DOHH2 (cell line): ENCODE measurements around the gene PEAK1.

Experiments
- H3F3A ChIP-seq: fragments of 200-600 bp; sonication (generic), shearing (Covaris generic); 2 replicates; pipeline ENCODE4 v1.6.0; 2016; ENCODE audit warnings: antibody characterized with exemption, mild to moderate bottlenecking; ENCODE audit not compliant: control insufficient read depth, insufficient read depth
- H3K27ac ChIP-seq: fragments of 200-600 bp; sonication (generic); 2 replicates; pipeline ENCODE4 v1.5.1; 2014; ENCODE audit warnings: low read depth, mild to moderate bottlenecking, low read length, moderate library complexity
- H3K27me3 ChIP-seq: fragments of 200-600 bp; sonication (generic); 2 replicates; pipeline ENCODE4 v1.6.1; 2014; ENCODE audit warnings: mild to moderate bottlenecking, low read length, mixed read lengths; ENCODE audit not compliant: control insufficient read depth
- H3K36me3 ChIP-seq: fragments of 200-600 bp; sonication (generic); 2 replicates; pipeline ENCODE4 v1.6.1; 2014; ENCODE audit warnings: mild to moderate bottlenecking, low read length, moderate library complexity, mixed read lengths; ENCODE audit not compliant: control insufficient read depth
- H3K4me1 ChIP-seq: fragments of 200-600 bp; sonication (generic); 2 replicates; pipeline ENCODE4 v1.6.1; 2014; ENCODE audit warnings: mild to moderate bottlenecking, low read length, mixed read lengths; ENCODE audit not compliant: control insufficient read depth
- H3K4me2 ChIP-seq: fragments of 200-600 bp; sonication (generic); 2 replicates; pipeline ENCODE4 v1.6.0; 2014; ENCODE audit warnings: mild to moderate bottlenecking, low read length, moderate library complexity
- H3K4me3 ChIP-seq: fragments of 200-600 bp; sonication (generic); 2 replicates; pipeline ENCODE4 v1.5.1; 2014; ENCODE audit warnings: mild to moderate bottlenecking, low read length, mixed read lengths
- H3K79me2 ChIP-seq: fragments of 200-600 bp; sonication (generic); 2 replicates; pipeline ENCODE4 v1.6.1; 2014; ENCODE audit warnings: mild to moderate bottlenecking, low read length, mixed read lengths; ENCODE audit not compliant: control insufficient read depth
- H3K9me2 ChIP-seq: fragments of 200-600 bp; sonication (generic); replicated peaks from 2 replicates; pipeline ENCODE4 v1.6.1; 2014; ENCODE audit warnings: mild to moderate bottlenecking, low read length, mixed read lengths; ENCODE audit not compliant: control insufficient read depth
- H3K9me3 ChIP-seq: fragments of 200-600 bp; sonication (generic); 2 replicates; pipeline ENCODE4 v1.6.1; 2014; ENCODE audit warnings: antibody characterized with exemption, low read length, mixed read lengths; ENCODE audit not compliant: control insufficient read depth, insufficient read depth
- H4K20me1 ChIP-seq: fragments of 200-600 bp; sonication (generic); 2 replicates; pipeline ENCODE4 v1.6.0; 2014; ENCODE audit warnings: low read depth, mild to moderate bottlenecking, antibody characterized with exemption, low read length, moderate library complexity; ENCODE audit not compliant: control insufficient read depth, insufficient read depth
- CTCF ChIP-seq: fragments of 200-600 bp; sonication (generic); IDR thresholded peaks from one replicate; pipeline ENCODE4 v1.5.1; 2014; ENCODE audit warnings: antibody characterized with exemption, mild to moderate bottlenecking, low read depth, low read length; ENCODE audit not compliant: poor library complexity, severe bottlenecking
- EZH2phosphoT487 ChIP-seq: fragments of 200-600 bp; sonication (generic); IDR thresholded peaks from 2 replicates; pipeline ENCODE4 v1.6.1; 2017; ENCODE audit warnings: borderline replicate concordance, mild to moderate bottlenecking, antibody characterized with exemption, low read length, moderate library complexity, mixed read lengths

The PEAK1 gene

GRCh38 chr15:77436822-77437221 is 16.9 kb upstream of the PEAK1 start:
- H3K27me3 ChIP-seq: no peaks in the 10 kb centered on the region
- no peaks in the 10 kb centered on the region for H3K36me3 ChIP-seq
- H3K4me1 ChIP-seq: peaks cover 16% of the 10 kb centered on the region
- no peak overlapping the region for H3K4me2 ChIP-seq
- no peak overlapping the region for H3K27ac ChIP-seq
- peaks cover 76% of the 10 kb centered on the region for H3K79me2 ChIP-seq
- H4K20me1 ChIP-seq: peaks cover 18% of the 10 kb centered on the region; the same call in 1 of the 2 replicates
- no peaks in the 10 kb centered on the region for H3K9me2 ChIP-seq
- no peak for TF ChIP-seq CTCF
- no peak overlapping the region for H3K4me3 ChIP-seq
- no peaks in the 10 kb centered on the region; the same call in 1 of the 2 replicates for H3F3A ChIP-seq
- no peaks in the 10 kb centered on the region for H3K9me3 ChIP-seq

GRCh38 chr15:77430652-77431051 is 10.7 kb upstream of the PEAK1 start:
- peaks cover 20% of the 10 kb centered on the region for H3K4me1 ChIP-seq
- H3K4me3 ChIP-seq: no peak overlapping the region
- H3K36me3 ChIP-seq: no peaks in the 10 kb centered on the region; the same call in 1 of the 2 replicates
- H3K79me2 ChIP-seq: peaks cover 82% of the 10 kb centered on the region
- H4K20me1 ChIP-seq: peaks cover 10% of the 10 kb centered on the region; the same call in 1 of the 2 replicates
- H3K9me2 ChIP-seq: no peaks in the 10 kb centered on the region
- no peaks in the 10 kb centered on the region for H3K9me3 ChIP-seq
- H3K4me2 ChIP-seq: no peak overlapping the region
- no peaks in the 10 kb centered on the region for H3K27me3 ChIP-seq
- H3K27ac ChIP-seq: no peak overlapping the region
- TF ChIP-seq EZH2phosphoT487 (no peak), CTCF (no peak)
- no peaks in the 10 kb centered on the region; the same call in 1 of the 2 replicates for H3F3A ChIP-seq

- H3F3A ChIP-seq: no peaks in the 10 kb centered on the region; the same call in 1 of the 2 replicates
- no peak overlapping the region for H3K4me3 ChIP-seq
- no peaks in the 10 kb centered on the region for H3K27me3 ChIP-seq
- TF ChIP-seq EZH2phosphoT487 (no peak), CTCF (no peak)
- peaks cover 24% of the 10 kb centered on the region for H3K4me1 ChIP-seq
- H3K4me2 ChIP-seq: no peak overlapping the region
- H3K79me2 ChIP-seq: peaks cover 84% of the 10 kb centered on the region
- no peaks in the 10 kb centered on the region; the same call in 1 of the 2 replicates for H3K36me3 ChIP-seq
- H4K20me1 ChIP-seq: peaks cover 10% of the 10 kb centered on the region; the same call in 1 of the 2 replicates
- no peaks in the 10 kb centered on the region for H3K9me3 ChIP-seq
- no peaks in the 10 kb centered on the region for H3K9me2 ChIP-seq
- no peak overlapping the region for H3K27ac ChIP-seq
Measured at GRCh38 chr15:77430213-77430612, 10.3 kb upstream of the PEAK1 start.
